GM23338 (cell line): ENCODE data around the gene MAPT. TPM values are rescaled to one million over a fixed set of nuclear protein-coding genes. Genes with fewer than 3 reads are reported as not detected.

Source experiments
- ATAC-seq: fragments of 200-7000 bp; cut with Tn5 transposase; 3 replicates; pipeline ENCODE4 v1.9.1; 2020
- DNase-seq: peaks from one replicate; pipeline ENCODE4 v3.0.0-alpha.2; 2015; ENCODE audit warnings: low spot score
- H2AFZ ChIP-seq: fragments of 200-600 bp; sonication (generic); 2 replicates; pipeline ENCODE4 v1.8.0; 2016; ENCODE audit warnings: antibody characterized with exemption, mild to moderate bottlenecking, moderate library complexity
- H3F3A ChIP-seq: fragments of 200-600 bp; sonication (generic); replicated peaks from 2 replicates; pipeline ENCODE4 v1.8.0; 2017; ENCODE audit warnings: antibody characterized with exemption, mixed run types, low read depth
- H3K27ac ChIP-seq: fragments of 200-600 bp; sonication (generic); 2 replicates; pipeline ENCODE4 v1.6.1; 2016; ENCODE audit warnings: low read depth
- H3K27me3 ChIP-seq: fragments of 200-600 bp; sonication (generic); 2 replicates; pipeline ENCODE4 v1.8.0; 2016; ENCODE audit warnings: mild to moderate bottlenecking, mixed run types, moderate library complexity; ENCODE audit not compliant: insufficient read depth
- H3K36me3 ChIP-seq: fragments of 200-600 bp; sonication (generic); 2 replicates; pipeline ENCODE4 v1.8.0; 2016; ENCODE audit warnings: mild to moderate bottlenecking; ENCODE audit not compliant: insufficient read depth
- H3K4me1 ChIP-seq: fragments of 200-600 bp; sonication (generic); 2 replicates; pipeline ENCODE4 v1.8.0; 2016; ENCODE audit warnings: mild to moderate bottlenecking, moderate library complexity; ENCODE audit not compliant: insufficient read depth
- H3K4me2 ChIP-seq: fragments of 200-600 bp; sonication (generic); 2 replicates; pipeline ENCODE4 v1.7.1; 2017; ENCODE audit warnings: mixed run types
- H3K4me3 ChIP-seq: fragments of 200-600 bp; sonication (generic); 2 replicates; pipeline ENCODE4 v1.6.1; 2016; ENCODE audit warnings: mixed run types
- H3K79me2 ChIP-seq: fragments of 200-600 bp; sonication (generic); replicated peaks from 2 replicates; pipeline ENCODE4 v1.8.0; 2017; ENCODE audit warnings: mild to moderate bottlenecking; ENCODE audit not compliant: insufficient read depth
- H3K9me2 ChIP-seq: fragments of 200-600 bp; sonication (generic); 2 replicates; pipeline ENCODE4 v1.8.0; 2017; ENCODE audit not compliant: insufficient read depth
- H4K20me1 ChIP-seq: fragments of 200-600 bp; sonication (generic); replicated peaks from 2 replicates; pipeline ENCODE4 v1.8.0; 2017; ENCODE audit warnings: mild to moderate bottlenecking; ENCODE audit not compliant: insufficient read depth
- H3K27ac Mint-ChIP-seq: 2 replicates; pipeline ENCODE4 v1.8.0; 2020; ENCODE audit warnings: inconsistent platforms, mild to moderate bottlenecking, moderate library complexity, mixed read lengths
- H3K27me3 Mint-ChIP-seq: 3 replicates; pipeline ENCODE4 v1.8.0; 2022; ENCODE audit warnings: low read depth, mild to moderate bottlenecking, moderate library complexity, mixed read lengths, inconsistent platforms; ENCODE audit not compliant: insufficient read depth, poor library complexity
- H3K36me3 Mint-ChIP-seq: 3 replicates; pipeline ENCODE4 v1.8.0; 2021; ENCODE audit warnings: low read depth, mild to moderate bottlenecking, inconsistent platforms, moderate library complexity, mixed read lengths
- H3K4me1 Mint-ChIP-seq: 3 replicates; pipeline ENCODE4 v1.8.0; 2020; ENCODE audit warnings: mild to moderate bottlenecking, inconsistent platforms, mixed read lengths
- H3K4me3 Mint-ChIP-seq: 3 replicates; pipeline ENCODE4 v1.8.0; 2021; ENCODE audit warnings: moderate library complexity, mild to moderate bottlenecking, inconsistent platforms, mixed read lengths
- H3K9me3 Mint-ChIP-seq: 3 replicates; pipeline ENCODE4 v1.8.0; 2020; ENCODE audit warnings: moderate library complexity, mild to moderate bottlenecking, inconsistent platforms, mixed read lengths
- CREB1 ChIP-seq: fragments of 250-450 bp; sonication (Bioruptor Pico); IDR thresholded peaks from 2 replicates; pipeline ENCODE4 v1.5.0; 2020; ENCODE audit warnings: low read depth, mild to moderate bottlenecking, moderate library complexity
- EZH2 ChIP-seq: fragments of 200-600 bp; sonication (generic); IDR thresholded peaks from one replicate; pipeline ENCODE4 v1.8.0; 2017; ENCODE audit warnings: antibody characterized with exemption, mild to moderate bottlenecking, low read depth; ENCODE audit not compliant: unreplicated experiment
- STAT1 ChIP-seq: IDR thresholded peaks from one replicate; pipeline ENCODE4 v1.6.1; 2016; ENCODE audit warnings: antibody characterized with exemption; ENCODE audit not compliant: unreplicated experiment
- ZNF331 ChIP-seq: fragments of 250-450 bp; sonication (Bioruptor Pico); IDR thresholded peaks from 2 replicates; pipeline ENCODE4 v1.5.0; 2020; ENCODE audit warnings: low read depth, mild to moderate bottlenecking, moderate library complexity
- polyA plus RNA-seq: library from polyadenylated mRNA; unstranded; fragments of >200 nt; fragmentation: Nextera tagmentation; extraction: Ambion mirVana; gene quantifications from 2 replicates; pipeline ENCODE4 v1.2.1, GENCODE V29; 2016
- total RNA-seq: library from RNA; depleted of rRNA; stranded (reverse); fragments of >200 nt; shearing (Covaris generic); gene quantifications from 2 replicates; pipeline ENCODE4 v1.2.3, GENCODE V29; 2014
- TF ChIP-seq, protein P1 (sequence below), 2 experiments: fragments of 200-600 bp in 1 of 2; sonication (generic) in 1 of 2; conservative IDR thresholded peaks; 2 replicates each; pipeline versions ENCODE4 v1.5.1 to v1.6.1; 2016 to 2017; ENCODE audit warnings: antibody characterized with exemption in 2 of 2, low read depth in 2 of 2, mild to moderate bottlenecking in 2 of 2, moderate library complexity in 1 of 2
- TF ChIP-seq, protein P2 (sequence below): fragments of 250-450 bp; sonication (Bioruptor Pico); IDR thresholded peaks from 2 replicates; pipeline ENCODE4 v1.5.0; 2020; ENCODE audit warnings: mild to moderate bottlenecking, moderate library complexity
- TF ChIP-seq, protein P3 (sequence below): IDR thresholded peaks from 2 replicates; pipeline ENCODE4 v1.6.1; 2016; ENCODE audit warnings: antibody characterized with exemption

Gene MAPT
- total and polyA plus RNA-seq, 2 experiments from 2014 or later: 1.1 to 2.1 TPM

DNA sequence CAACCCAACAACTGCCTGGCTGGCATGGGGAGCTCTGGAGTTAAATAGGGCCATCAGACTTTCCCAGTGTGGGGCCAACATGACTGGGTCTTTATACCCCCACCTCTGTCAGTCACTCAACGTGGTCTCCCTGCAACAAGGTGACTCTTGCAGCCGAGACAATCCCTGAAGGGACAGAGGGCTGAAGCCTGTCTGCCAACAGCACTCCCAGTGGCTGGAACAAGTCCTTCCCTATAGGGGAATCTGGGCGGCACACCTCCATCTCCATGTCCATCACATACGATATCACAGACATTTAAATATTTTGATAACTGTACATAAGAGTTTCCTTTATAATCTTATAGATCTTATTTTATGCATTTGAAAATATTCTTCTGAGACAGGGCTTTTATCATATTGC is 4.8 kb upstream of the MAPT start:
- Histone ChIP-seq H3K9me2 (no peaks in the 10 kb centered on the region), H3K4me2 (no peak overlapping the region), H2AFZ (no peak overlapping the region), H3F3A (no peaks in the 10 kb centered on the region), H3K27ac (no peak overlapping the region), H4K20me1 (no peaks in the 10 kb centered on the region), H3K36me3 (no peaks in the 10 kb centered on the region), H3K27me3 (peaks cover 22% of the 10 kb centered on the region), H3K79me2 (no peaks in the 10 kb centered on the region), H3K4me3 (no peak overlapping the region), H3K4me1 (no peaks in the 10 kb centered on the region; the same call in 1 of the 2 replicates)
- Mint-ChIP-seq H3K4me1 (peaks cover 5% of the 10 kb centered on the region; the same call in 2 of the 3 replicates), H3K4me3 (no peak overlapping the region), H3K36me3 (no peaks in the 10 kb centered on the region), H3K27me3 (peaks cover 28% of the 10 kb centered on the region), H3K27ac (no peak overlapping the region), H3K9me3 (peaks cover 4% of the 10 kb centered on the region; the same call in 1 of the 3 replicates)
- ATAC-seq (peak; percentile 32), DNase-seq (peak; percentile 55)
- TF ChIP-seq, protein P1, sequence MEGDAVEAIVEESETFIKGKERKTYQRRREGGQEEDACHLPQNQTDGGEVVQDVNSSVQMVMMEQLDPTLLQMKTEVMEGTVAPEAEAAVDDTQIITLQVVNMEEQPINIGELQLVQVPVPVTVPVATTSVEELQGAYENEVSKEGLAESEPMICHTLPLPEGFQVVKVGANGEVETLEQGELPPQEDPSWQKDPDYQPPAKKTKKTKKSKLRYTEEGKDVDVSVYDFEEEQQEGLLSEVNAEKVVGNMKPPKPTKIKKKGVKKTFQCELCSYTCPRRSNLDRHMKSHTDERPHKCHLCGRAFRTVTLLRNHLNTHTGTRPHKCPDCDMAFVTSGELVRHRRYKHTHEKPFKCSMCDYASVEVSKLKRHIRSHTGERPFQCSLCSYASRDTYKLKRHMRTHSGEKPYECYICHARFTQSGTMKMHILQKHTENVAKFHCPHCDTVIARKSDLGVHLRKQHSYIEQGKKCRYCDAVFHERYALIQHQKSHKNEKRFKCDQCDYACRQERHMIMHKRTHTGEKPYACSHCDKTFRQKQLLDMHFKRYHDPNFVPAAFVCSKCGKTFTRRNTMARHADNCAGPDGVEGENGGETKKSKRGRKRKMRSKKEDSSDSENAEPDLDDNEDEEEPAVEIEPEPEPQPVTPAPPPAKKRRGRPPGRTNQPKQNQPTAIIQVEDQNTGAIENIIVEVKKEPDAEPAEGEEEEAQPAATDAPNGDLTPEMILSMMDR (conservative IDR thresholded peaks at IDR 0.05; ENCODE audit: low read depth in 2 of 2): peak; percentile 53 to 60
- TF ChIP-seq, protein P2, sequence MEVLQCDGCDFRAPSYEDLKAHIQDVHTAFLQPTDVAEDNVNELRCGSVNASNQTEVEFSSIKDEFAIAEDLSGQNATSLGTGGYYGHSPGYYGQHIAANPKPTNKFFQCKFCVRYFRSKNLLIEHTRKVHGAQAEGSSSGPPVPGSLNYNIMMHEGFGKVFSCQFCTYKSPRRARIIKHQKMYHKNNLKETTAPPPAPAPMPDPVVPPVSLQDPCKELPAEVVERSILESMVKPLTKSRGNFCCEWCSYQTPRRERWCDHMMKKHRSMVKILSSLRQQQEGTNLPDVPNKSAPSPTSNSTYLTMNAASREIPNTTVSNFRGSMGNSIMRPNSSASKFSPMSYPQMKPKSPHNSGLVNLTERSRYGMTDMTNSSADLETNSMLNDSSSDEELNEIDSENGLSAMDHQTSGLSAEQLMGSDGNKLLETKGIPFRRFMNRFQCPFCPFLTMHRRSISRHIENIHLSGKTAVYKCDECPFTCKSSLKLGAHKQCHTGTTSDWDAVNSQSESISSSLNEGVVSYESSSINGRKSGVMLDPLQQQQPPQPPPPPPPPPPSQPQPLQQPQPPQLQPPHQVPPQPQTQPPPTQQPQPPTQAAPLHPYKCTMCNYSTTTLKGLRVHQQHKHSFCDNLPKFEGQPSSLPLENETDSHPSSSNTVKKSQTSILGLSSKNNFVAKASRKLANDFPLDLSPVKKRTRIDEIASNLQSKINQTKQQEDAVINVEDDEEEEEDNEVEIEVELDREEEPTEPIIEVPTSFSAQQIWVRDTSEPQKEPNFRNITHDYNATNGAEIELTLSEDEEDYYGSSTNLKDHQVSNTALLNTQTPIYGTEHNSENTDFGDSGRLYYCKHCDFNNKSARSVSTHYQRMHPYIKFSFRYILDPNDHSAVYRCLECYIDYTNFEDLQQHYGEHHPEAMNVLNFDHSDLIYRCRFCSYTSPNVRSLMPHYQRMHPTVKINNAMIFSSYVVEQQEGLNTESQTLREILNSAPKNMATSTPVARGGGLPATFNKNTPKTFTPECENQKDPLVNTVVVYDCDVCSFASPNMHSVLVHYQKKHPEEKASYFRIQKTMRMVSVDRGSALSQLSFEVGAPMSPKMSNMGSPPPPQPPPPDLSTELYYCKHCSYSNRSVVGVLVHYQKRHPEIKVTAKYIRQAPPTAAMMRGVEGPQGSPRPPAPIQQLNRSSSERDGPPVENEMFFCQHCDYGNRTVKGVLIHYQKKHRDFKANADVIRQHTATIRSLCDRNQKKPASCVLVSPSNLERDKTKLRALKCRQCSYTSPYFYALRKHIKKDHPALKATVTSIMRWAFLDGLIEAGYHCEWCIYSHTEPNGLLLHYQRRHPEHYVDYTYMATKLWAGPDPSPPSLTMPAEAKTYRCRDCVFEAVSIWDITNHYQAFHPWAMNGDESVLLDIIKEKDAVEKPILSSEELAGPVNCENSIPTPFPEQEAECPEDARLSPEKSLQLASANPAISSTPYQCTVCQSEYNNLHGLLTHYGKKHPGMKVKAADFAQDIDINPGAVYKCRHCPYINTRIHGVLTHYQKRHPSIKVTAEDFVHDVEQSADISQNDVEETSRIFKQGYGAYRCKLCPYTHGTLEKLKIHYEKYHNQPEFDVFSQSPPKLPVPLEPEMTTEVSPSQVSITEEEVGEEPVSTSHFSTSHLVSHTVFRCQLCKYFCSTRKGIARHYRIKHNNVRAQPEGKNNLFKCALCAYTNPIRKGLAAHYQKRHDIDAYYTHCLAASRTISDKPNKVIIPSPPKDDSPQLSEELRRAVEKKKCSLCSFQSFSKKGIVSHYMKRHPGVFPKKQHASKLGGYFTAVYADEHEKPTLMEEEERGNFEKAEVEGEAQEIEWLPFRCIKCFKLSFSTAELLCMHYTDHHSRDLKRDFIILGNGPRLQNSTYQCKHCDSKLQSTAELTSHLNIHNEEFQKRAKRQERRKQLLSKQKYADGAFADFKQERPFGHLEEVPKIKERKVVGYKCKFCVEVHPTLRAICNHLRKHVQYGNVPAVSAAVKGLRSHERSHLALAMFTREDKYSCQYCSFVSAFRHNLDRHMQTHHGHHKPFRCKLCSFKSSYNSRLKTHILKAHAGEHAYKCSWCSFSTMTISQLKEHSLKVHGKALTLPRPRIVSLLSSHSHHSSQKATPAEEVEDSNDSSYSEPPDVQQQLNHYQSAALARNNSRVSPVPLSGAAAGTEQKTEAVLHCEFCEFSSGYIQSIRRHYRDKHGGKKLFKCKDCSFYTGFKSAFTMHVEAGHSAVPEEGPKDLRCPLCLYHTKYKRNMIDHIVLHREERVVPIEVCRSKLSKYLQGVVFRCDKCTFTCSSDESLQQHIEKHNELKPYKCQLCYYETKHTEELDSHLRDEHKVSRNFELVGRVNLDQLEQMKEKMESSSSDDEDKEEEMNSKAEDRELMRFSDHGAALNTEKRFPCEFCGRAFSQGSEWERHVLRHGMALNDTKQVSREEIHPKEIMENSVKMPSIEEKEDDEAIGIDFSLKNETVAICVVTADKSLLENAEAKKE (CRISPR knock-in tag): no peak

DNA sequence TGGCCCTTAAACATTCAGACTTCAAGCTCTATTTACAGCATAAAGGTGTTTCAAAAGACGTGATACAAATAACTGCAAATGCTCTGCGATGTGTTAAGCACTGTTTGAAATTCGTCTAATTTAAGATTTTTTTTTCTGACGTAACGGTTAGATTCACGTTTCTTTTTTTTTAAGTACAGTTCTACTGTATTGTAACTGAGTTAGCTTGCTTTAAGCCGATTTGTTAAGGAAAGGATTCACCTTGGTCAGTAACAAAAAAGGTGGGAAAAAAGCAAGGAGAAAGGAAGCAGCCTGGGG is 681 bp upstream of the MAPT start:
- no peak overlapping the region for H3K27ac ChIP-seq
- peak overlapping the region; percentile 71 for H3K4me3 Mint-ChIP-seq
- TF ChIP-seq ZNF331 (no peak), EZH2 (peak; percentile 31), CREB1 (CRISPR knock-in tag) (no peak), STAT1 (no peak)
- TF ChIP-seq, protein P1 (conservative IDR thresholded peaks at IDR 0.05; ENCODE audit: low read depth in 2 of 2): no peak
- TF ChIP-seq, protein P3, sequence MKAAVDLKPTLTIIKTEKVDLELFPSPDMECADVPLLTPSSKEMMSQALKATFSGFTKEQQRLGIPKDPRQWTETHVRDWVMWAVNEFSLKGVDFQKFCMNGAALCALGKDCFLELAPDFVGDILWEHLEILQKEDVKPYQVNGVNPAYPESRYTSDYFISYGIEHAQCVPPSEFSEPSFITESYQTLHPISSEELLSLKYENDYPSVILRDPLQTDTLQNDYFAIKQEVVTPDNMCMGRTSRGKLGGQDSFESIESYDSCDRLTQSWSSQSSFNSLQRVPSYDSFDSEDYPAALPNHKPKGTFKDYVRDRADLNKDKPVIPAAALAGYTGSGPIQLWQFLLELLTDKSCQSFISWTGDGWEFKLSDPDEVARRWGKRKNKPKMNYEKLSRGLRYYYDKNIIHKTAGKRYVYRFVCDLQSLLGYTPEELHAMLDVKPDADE: no peak
- no peaks in the 10 kb centered on the region for H3K79me2 ChIP-seq
- H3K27me3 ChIP-seq: peaks cover 63% of the 10 kb centered on the region
- no peaks in the 10 kb centered on the region for H3F3A ChIP-seq
- H3K36me3 Mint-ChIP-seq: no peaks in the 10 kb centered on the region
- 0 out of 2 replicates have a peak overlapping the region, but pooled peaks have one; percentile 23 for H3K27ac Mint-ChIP-seq
- peak overlapping the region; percentile 85 for H3K4me3 ChIP-seq
- H3K4me1 ChIP-seq: peaks cover 4% of the 10 kb centered on the region
- H3K36me3 ChIP-seq: no peaks in the 10 kb centered on the region
- no peaks in the 10 kb centered on the region for H3K9me2 ChIP-seq
- DNase-seq (no peak), ATAC-seq (no peak)
- peaks cover 64% of the 10 kb centered on the region for H3K27me3 Mint-ChIP-seq
- H3K9me3 Mint-ChIP-seq: peaks cover 4% of the 10 kb centered on the region; the same call in 1 of the 3 replicates
- H3K4me2 ChIP-seq: peak overlapping the region; percentile 82
- H4K20me1 ChIP-seq: no peaks in the 10 kb centered on the region
- peaks cover 15% of the 10 kb centered on the region; the same call in 2 of the 3 replicates for H3K4me1 Mint-ChIP-seq
- H2AFZ ChIP-seq: peak overlapping the region; percentile 89
